ENCODE measurements around the gene TRIM24.

The TRIM24 gene

DNA sequence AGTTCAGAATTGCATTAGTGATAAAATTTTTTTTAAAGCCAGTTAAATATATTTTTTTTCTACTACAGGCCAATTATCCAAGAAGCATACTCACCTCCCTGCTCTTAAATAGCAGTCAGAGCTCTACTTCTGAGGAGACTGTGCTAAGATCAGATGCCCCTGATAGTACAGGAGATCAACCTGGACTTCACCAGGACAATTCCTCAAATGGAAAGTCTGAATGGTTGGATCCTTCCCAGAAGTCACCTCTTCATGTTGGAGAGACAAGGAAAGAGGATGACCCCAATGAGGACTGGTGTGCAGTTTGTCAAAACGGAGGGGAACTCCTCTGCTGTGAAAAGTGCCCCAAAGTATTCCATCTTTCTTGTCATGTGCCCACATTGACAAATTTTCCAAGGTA is 119.1 kb downstream of the TRIM24 start:
- DNase-seq (ENCODE audit: low spot score) = no peak

DNA sequence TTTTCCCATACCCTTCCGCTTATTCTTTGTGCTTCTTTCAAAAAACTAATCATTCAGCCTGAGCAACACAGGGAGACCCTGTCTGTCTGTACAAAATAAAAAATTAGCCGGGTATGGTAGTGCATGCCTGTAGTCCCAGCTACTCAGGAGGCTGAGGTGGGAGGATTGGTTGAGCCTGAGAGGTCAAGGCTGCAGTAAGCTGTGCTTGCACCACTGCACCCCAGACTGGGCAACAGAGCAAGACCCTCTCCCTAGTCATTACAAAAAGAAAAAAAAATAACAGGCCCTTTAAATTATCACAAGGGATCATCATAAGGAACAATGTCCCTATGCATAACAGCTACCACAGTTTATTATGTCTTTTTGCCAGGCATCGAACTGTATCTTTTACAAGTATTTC is 119.6 kb downstream of the TRIM24 start:
- no peak for DNase-seq (ENCODE audit: low spot score)

DNA sequence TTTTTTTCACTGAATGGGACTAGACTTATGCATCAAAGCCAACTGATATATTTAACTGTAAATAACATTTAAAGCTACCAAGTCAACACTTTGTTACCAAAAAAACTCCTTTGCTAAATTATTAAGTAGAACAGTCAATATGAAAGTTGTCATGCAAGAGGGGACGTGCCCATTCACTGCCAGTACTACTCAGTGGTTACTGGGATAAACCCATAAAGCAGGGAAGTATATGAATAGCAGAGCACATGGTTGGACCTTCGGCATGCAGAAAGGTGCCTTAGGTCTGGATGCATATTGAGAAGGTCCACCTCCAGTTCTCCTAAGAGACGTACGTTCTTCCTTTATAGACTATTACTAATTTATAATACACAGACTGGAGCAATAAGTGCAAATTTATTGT is 121.0 kb downstream of the TRIM24 start:
- no peak for DNase-seq (ENCODE audit: low spot score)

DNA sequence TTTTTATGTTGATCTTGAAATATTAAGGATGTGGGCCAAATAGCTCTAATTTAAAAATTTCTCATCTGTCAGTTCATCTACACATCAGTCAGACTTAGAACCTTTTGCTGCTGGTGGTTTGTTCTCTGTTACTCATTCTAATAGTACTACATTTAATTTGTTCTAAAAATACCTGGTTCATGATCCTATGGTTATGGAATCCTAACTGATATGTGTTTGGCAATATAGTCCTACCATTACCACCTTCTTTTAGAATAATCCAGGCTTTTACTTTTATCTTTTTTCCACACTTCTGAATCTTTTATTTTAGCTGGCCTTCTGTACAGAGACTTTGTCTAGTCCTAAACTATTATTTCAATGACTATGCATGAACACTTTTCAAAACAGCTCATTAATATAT is 124.2 kb downstream of the TRIM24 start:
- no peak for DNase-seq (ENCODE audit: low spot score)

DNA sequence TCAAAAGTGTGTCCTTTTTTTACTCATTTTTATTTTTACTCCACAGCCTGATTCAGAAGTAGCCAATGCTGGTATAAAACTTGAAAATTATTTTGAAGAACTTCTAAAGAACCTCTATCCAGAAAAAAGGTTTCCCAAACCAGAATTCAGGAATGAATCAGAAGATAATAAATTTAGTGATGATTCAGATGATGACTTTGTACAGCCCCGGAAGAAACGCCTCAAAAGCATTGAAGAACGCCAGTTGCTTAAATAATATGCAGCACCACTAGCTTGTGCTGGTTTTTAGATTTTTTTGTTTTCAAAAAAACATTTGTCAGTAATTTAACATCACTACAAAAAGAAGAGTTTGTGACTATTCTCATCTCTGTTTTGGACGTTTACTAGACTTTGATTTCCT is 124.6 kb downstream of the TRIM24 start:
- DNase-seq (ENCODE audit: low spot score) = no peak

DNA sequence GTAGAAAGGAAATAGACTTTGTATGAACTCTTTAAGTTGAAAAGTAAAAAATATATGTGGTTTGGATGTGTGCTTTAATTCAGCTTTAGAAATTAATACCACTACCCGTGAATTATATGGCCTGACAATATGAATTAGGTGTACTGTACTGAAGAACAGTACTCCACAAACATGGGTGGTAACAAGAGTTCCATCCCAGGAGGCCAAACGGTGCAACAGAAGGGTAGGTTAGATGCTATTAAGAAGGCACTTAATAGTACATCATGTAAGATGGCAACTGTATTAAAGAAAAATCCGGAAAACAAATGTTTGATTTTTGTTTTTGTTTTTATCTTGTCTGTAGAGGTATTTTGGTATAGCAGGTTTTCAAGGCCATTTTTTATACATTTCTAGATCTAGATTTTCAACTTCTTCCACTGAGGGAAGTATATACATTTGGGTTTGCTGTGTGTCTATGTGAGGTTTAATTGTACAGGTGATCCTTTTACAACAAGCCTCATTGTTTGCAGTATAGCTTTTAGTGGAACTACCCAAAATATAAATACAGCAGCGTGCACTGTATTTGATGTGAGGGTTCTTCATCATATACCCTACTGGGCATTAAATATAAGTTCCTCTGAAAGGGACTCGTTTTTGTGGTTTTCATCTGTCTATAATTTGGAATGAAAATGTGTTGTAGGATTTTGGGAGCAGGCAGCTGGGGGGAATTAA is 125.4 kb downstream of the TRIM24 start:
- DNase-seq (ENCODE audit: low spot score) = no peak

DNA sequence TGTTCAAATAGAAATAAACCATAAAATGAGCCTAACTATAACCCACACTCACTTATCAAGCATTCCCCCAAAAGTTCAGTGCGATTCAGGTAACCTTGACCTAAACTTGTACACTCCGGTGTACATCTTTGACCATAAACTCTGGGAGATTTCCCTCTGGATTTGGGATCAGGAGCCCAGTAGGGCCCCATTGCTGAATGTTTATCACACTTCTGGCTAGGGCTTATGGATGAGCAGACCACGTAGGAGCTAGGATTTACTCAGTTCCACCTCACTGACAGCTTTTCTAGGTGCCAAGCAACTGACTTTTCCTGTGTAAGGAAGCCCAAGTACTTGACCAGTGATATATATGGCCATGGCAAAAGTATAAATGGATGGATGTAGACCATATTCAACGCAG is 127.4 kb downstream of the TRIM24 start:
- no peak for DNase-seq (ENCODE audit: low spot score)

DNA sequence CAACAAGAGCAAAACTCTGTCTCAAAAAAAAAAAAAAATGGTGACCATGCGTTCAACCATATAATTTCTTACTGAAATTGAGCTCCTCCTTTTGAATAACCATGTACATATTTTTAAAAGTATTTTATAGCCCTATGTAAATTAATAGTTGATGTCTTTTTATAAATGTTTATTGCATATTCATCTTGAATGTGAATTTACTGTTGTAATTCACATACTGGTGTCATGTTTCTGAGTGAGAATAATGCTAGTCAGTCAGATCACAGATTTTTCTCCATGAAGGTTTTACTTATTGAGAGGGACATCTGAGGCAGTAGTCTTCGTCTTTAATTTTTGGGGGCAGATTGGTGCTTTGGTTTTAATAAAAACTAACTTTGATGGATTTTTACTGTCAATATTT is 128.9 kb downstream of the TRIM24 start:
- DNase-seq (ENCODE audit: low spot score) = no peak

DNA sequence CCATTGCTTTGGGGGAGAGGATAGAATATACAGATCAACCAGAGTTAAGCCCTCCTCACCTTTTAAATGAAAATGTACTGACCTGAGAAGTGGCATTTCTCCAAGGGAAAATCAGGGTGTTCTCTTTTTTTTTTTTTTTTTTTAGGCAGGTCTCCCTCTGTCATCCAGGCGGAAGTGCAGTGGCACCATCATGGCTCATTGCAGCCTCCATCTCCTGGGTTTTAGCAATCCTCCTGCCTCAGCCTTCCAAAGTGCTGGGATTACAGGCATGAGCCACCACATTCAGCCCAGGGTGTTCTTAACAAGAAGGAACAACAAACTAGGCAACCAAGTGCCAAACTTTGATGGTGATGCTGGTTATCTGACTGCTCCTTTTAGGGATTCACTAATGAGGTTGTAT is 130.1 kb downstream of the TRIM24 start:
- DNase-seq (ENCODE audit: low spot score) = no peak

DNA sequence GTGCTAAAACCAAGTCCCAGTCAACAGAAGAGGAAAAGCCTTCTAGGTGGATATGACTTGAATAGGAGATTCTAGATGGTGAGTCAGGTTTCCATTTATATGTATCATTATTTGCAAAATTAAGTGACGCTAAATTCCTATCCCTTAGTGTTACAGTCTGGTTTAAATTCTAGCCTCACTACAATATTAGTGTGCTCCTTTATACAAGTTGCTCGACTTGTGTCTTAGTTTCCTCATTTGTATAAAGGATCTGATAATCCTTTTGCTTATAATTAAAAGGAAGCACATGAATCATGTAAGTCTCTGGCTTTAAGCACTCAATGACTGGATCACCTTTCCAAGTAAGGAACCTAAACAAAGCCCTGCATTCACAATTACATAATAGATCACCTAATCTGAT is 135.4 kb downstream of the TRIM24 start:
- no peak for DNase-seq (ENCODE audit: low spot score)

DNA sequence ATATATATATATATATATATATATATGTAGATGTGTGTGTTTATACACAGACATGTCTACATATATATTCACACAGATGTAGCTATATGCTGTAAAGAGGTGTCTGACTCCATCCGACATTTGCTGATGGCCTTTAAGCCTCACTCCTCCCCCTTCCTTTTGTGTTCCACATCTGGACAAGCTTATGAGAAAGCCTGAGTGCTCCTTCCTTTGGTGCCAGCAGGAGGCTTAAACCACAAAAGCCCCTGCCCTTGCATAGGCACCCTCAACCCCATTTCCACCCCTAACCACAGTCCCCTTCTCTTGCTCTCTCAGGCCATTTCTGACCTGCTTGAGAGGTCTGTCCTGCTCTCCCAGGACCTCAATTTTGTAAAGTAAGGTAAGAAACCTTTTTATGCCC is 142.4 kb downstream of the TRIM24 start:
- DNase-seq (ENCODE audit: low spot score) = no peak

DNA sequence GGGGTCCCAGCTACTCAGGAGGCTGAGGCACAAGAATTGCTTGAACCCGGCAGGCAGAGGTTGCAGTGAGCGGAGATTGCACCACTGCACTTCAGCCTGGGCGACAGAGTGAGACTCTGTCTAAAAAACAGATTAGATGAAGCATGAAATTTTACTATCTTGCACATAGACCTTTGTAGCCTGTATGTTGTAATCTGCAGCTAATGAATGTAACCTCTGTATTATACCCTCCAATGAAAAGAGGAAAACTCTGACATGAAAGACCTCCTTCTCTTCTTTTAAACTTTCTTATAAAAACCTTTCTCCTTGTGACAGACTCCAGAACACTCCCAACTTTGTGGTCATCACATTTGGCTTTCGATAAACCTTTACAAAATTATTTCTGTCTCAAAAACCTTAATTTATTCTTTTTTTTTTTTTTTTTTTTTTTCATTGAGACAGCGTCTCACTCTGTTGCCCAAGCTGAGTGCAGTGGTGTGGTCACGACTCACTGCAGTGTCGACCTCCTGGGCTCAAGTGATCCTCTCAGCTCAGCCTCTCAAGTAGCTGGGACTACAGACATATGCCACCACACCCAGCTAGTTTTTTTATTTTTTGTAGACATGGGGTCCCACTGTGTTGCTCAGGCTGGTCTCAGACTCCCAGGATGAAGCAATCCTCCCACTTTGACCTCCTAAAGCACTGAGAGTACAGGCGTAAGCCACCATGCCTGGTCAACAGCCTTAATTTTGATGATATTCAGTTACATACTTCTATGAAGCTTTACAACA is 143.7 kb downstream of the TRIM24 start:
- no peak for DNase-seq (ENCODE audit: low spot score)

DNA sequence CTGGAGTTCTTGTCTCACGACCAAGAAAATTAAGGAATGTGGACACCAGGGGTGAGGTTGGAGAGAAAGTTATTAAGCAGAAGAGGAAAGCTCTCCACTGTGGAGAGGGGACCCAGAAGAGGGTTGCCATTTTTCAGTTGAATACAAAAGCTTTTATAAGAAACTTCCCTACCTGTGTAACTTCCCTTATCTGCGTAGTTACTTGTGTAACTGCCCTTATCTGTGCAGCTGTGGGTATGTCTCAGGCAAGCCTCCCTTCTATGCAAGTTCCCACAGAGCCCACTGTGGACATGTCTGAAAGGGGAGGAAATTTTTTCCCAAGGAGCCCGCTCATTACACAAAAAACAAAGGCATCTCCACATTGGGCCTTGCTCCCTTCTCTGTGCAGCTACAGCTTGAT is 146.2 kb downstream of the TRIM24 start:
- DNase-seq (ENCODE audit: low spot score) = no peak

DNA sequence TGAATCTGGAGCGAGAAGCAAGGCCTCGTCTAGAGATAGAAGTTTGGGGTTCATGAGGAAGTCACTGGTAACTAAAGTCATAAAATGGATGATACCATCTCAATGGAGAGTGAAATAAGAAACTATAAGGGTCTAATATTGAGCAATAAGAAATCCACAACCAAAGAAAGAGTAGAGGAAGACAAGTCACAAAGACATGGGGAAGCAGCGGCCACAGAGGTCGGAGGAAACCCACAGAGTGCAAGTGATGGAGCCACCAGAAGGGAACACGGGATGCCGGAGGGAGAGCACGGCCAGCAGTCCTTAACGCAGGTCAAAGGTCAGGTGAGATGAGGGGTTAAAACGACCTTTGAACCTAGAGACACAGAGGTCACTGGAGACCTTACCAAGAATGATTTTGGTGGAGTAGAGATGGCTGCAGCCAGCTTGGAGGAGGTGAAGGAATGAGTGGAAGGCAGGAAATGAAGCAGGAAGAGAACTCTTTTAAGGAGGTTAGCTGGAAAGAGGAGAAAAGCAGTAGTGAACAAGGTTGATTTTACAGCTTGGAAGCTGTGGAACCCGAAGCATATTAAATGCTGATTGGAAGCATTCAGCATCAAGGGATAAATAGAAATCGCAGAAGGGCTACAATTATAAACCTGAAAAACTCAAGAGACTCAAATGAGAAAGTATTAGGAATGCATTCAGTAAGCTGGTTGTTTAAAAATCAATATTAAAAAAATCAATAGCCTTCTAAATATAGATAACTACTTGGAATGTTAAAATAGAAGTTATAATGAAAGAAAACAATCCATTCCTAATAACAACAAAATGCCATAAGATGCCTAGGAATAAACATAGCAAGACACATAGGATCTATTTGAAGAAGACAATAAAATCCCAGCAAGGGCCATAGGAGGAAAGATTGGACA is 147.4 kb downstream of the TRIM24 start:
- DNase-seq (ENCODE audit: low spot score) = no peak

DNA sequence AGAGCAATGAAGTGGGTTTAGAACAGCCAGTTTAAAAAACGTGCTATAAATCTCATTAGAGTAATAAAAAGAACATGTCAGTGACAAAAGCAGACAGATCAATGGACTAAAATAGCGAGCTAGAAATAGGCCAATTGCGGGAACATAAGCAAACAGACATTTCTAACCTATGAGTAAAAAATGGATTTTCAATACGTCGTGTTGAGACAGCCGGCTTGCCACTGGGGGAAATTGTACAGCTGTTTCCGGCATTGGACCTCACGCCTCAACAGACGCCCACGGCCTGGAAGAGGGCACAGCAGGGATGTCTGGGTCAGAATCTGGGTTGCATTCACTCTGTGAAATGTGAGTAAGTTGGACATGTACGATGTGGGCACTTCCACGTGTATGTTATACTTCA is 148.2 kb downstream of the TRIM24 start:
- DNase-seq (ENCODE audit: low spot score) = no peak

DNA sequence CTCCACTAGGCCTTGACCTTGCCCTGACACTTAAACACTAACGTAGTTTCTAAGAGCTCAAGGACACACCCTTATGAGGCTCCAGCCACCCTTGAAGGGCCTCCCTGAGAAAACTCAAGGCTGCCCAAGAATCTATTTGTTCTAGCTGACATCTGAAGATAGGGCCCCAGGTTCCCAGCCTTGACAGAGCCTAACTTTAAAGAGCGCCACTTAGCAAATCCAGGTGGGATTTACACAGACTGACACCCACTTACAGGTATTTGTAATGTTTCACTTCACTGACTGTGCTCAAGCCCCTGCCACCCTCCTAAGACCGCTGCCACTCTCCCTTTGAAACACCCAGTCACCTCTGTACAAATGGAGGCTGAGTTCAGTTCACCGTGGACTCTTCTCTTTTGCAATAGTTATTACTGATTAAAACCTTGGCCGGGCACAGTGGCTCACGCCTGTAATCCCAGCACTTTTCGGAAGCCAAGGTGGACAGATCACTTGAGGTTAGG is 150.7 kb downstream of the TRIM24 start:
- no peak for DNase-seq (ENCODE audit: low spot score)

DNA sequence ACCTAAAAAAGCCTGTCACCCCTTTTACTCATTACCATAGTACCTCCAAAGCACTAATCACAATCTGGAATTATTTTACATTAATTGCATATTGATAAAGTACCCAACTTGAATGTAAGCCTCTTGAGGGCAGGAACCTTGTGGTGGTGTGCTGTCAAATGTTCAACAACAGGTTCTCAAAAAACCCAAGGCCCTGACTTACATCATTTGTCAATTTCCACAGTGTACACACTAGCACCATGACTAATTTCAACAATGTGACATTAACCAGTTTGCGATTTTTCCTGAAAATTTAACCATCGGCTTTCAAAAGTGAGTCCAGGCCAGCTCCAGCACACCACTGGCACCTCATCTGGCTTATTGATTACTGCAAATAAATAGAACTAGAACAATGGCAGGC is 153.6 kb downstream of the TRIM24 start:
- no peak for DNase-seq (ENCODE audit: low spot score)

DNA sequence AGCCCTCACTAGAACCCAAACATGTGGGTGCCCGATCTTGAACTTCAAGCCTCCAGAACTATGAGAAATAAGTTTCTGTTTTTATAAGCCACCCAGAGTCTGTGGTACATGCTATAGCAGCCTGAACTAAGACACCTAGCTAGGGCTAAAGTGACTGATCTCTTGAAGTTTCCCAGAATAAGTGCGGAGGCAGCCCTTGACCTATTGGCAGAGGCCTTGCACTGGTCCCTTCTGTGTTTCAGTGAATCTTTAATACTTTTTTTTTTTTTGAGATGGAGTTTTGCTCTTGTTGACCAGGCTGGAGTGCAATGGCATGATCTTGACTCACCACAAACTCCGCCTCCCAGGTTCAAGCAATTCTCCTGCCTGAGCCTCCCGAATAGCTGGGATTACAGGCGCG is 156.0 kb downstream of the TRIM24 start:
- no peak for DNase-seq (ENCODE audit: low spot score)

DNA sequence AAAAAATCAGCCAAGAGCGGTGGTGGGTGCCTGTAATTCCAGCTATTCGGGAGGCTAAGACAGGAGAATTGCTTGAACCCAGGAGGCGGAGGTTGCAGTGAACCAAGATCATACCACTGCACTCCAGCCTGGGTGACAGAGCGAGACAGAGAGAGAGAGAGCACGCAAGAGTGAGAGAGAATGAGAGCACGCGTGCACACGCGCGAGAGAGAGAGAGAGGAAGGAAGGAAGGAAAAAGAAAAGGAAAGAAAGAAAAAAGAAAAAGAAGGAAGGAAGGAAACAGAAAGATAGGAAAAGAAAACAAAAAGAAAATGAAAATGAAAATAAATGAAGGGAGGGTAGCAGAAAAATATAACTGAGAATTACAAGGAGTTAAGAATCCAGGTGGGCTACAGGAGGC is 158.4 kb downstream of the TRIM24 start:
- no peak for DNase-seq (ENCODE audit: low spot score)

DNA sequence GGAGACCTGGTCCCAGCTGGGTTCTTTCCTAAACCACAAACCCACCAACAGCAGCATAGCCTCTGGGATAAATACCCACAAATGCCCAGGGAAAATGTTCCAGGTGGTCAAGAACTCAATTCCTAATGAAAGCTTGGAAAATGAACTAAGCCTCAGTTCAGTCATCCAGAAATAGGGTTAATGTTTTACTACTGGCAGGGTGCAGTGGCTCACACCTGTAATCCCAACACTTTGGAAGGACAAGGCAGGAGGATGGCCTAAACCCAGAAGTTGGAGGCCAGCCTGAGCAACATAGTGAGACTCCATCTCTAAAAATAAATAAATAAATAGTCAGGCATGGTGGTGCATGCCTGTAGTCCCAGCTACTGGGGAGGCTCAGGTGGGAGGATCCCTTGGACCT is 158.9 kb downstream of the TRIM24 start:
- DNase-seq (ENCODE audit: low spot score) = no peak

DNA sequence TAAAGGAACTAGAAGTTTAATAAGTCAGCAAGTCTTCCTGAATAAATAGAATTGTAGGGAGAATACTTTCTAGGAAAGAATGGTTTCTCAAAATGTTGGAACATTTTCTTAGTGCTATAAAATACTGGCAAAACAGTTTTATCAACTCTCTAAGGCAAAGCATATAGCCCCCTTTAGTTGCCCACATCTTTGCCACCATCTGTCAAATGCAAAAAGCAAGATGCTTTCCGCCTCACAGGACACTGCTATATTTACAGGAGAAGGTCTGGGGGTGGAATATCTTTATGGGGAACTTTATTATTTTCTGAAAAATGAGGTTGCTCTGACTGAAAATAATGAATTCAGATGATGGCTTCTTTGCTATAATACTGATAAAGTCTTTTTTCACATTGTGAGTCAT is 162.8 kb downstream of the TRIM24 start:
- DNase-seq (ENCODE audit: low spot score) = no peak

DNA sequence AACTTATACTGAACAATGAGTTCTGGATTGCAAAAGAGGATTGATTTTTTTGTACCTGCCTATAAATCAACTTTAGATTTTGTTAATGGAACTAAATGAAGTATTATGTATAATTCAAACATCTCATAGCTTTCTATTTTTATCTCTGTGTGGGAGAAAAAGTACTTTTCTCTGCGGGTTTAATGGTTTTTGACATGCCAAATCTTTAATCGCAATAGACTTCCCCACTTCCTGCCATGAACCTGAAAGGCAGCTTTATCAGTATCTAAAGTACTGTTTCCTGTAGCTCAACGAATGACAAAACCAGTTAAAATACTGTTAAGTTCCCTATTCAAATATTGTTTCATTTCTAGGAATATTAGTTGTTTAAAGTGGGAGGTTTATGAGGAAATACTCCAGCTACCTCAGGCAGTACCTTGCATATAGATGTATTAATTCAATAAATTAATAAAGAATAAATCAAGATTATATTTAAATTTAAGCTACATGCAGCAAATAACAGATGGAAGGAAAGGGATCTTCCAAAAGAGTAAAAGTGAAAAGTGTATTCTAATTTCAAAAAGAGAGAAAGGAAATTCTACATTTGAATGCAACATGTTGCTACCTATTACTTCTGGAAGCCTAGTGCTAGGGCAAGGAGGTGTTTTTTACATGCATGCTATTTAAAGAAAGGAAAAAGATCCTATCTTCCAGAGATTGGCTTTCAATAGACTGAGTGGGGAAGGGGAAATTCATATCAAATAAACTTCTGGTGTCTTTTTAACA is 165.2 kb downstream of the TRIM24 start:
- DNase-seq (ENCODE audit: low spot score) = no peak
